Measurements from ENCODE around the gene UGT2B10. TPM values are rescaled to one million over a fixed set of nuclear protein-coding genes. Genes with fewer than 3 reads are reported as not detected.

UGT2B10 gene
- total RNA-seq, 4 donors from 2014 or later, result not detected

GRCh38 chr4:68850293-68850692 lies 34.5 kb downstream of the UGT2B10 start:
- Histone ChIP-seq H3K4me1 (no peaks in the 10 kb centered on the region), H3K27ac (no peak overlapping the region), H3K27me3 (no peaks in the 10 kb centered on the region), H3K9me3 (no peaks in the 10 kb centered on the region), H3K36me3 (no peaks in the 10 kb centered on the region), H3K4me3 (no peak overlapping the region)
- TF ChIP-seq POLR2A (IDR thresholded peaks at IDR 0.05) (no peak), POLR2AphosphoS5 (IDR thresholded peaks at IDR 0.05) (no peak), EP300 (IDR thresholded peaks at IDR 0.05) (no peak)
- TF ChIP-seq, protein P1, sequence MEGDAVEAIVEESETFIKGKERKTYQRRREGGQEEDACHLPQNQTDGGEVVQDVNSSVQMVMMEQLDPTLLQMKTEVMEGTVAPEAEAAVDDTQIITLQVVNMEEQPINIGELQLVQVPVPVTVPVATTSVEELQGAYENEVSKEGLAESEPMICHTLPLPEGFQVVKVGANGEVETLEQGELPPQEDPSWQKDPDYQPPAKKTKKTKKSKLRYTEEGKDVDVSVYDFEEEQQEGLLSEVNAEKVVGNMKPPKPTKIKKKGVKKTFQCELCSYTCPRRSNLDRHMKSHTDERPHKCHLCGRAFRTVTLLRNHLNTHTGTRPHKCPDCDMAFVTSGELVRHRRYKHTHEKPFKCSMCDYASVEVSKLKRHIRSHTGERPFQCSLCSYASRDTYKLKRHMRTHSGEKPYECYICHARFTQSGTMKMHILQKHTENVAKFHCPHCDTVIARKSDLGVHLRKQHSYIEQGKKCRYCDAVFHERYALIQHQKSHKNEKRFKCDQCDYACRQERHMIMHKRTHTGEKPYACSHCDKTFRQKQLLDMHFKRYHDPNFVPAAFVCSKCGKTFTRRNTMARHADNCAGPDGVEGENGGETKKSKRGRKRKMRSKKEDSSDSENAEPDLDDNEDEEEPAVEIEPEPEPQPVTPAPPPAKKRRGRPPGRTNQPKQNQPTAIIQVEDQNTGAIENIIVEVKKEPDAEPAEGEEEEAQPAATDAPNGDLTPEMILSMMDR (IDR thresholded peaks at IDR 0.05), result no peak
- no peak for DNase-seq (ENCODE audit: low spot score in 2 of 2)
- 54% methylated on average over 3 of the region's 3 CpGs for WGBS

GRCh38 chr4:68855771-68856170 lies 40.0 kb downstream of the UGT2B10 start:
- H3K9me3 ChIP-seq, result peaks cover 6% of the 10 kb centered on the region
- DNase-seq (ENCODE audit: low spot score in 2 of 2), result no peak
- WGBS, result 37% methylated on average over 2 of the region's 2 CpGs
- no peaks in the 10 kb centered on the region for H3K4me1 ChIP-seq
- no peak overlapping the region for H3K27ac ChIP-seq
- TF ChIP-seq, protein P1 (IDR thresholded peaks at IDR 0.05), result no peak
- TF ChIP-seq POLR2AphosphoS5 (IDR thresholded peaks at IDR 0.05), result no peak
- H3K4me3 ChIP-seq, result no peak overlapping the region
- no peaks in the 10 kb centered on the region for H3K27me3 ChIP-seq
- no peaks in the 10 kb centered on the region for H3K36me3 ChIP-seq

DNA sequence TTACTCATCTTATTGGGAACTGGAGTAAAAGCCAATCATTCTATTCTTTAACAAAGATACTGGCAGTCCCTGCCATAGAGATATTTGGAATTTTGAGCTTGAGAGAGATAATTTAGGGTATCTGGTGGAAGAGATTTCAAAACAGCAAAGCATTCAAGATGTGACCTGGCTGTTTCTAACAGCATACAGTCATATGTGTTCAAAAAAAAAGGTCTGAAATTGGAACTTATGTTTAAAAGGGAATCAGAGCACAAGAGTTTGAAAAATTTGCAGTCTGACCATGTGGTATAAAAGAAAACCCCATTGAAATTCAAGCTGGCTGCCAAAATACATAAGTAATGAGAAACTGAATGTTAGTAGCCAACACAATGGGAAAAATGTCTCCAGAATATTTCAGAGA lies 42.2 kb downstream of the UGT2B10 start:
- Histone ChIP-seq H3K36me3 (no peaks in the 10 kb centered on the region), H3K27me3 (no peaks in the 10 kb centered on the region), H3K27ac (no peak overlapping the region), H3K4me1 (no peaks in the 10 kb centered on the region), H3K9me3 (peaks cover 6% of the 10 kb centered on the region), H3K4me3 (no peak overlapping the region)
- DNase-seq (ENCODE audit: low spot score in 2 of 2), result no peak
- TF ChIP-seq, protein P1 (IDR thresholded peaks at IDR 0.05), result no peak
- TF ChIP-seq EP300 (IDR thresholded peaks at IDR 0.05) (no peak), POLR2AphosphoS5 (IDR thresholded peaks at IDR 0.05) (no peak), POLR2A (IDR thresholded peaks at IDR 0.05) (no peak)

GRCh38 chr4:68859655-68860054 lies 43.9 kb downstream of the UGT2B10 start:
- Histone ChIP-seq H3K9me3 (peaks cover 6% of the 10 kb centered on the region), H3K27me3 (no peaks in the 10 kb centered on the region), H3K4me1 (no peaks in the 10 kb centered on the region), H3K27ac (no peak overlapping the region), H3K36me3 (no peaks in the 10 kb centered on the region), H3K4me3 (no peak overlapping the region)
- no peak for DNase-seq (ENCODE audit: low spot score in 2 of 2)
- WGBS, result 71% methylated on average over 1 of the region's 1 CpG
- TF ChIP-seq POLR2AphosphoS5 (IDR thresholded peaks at IDR 0.05), result no peak
- TF ChIP-seq, protein P1 (IDR thresholded peaks at IDR 0.05), result no peak
- TF ChIP-seq POLR2A (IDR thresholded peaks at IDR 0.05), result no peak
- TF ChIP-seq EP300 (IDR thresholded peaks at IDR 0.05), result no peak

DNA sequence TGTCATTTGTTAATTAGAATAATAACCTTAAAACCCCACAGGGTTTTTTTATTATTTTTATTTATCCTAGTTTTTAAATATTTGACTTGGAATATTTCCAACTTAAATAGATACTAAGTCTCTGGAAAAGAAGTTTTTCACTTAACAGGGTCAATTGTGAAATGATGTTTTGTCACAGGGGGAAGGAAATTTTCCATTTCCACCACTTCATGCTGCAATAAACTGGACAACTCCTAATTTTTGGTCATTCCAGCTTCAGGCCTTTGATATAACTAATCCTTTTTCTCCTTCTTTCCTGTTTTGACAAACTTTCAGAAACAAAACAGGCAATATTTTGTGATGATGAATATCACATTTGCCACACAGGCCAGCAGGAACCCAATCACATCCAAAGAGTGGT lies 45.3 kb downstream of the UGT2B10 start:
- Histone ChIP-seq H3K4me1 (no peaks in the 10 kb centered on the region), H3K36me3 (no peaks in the 10 kb centered on the region), H3K27me3 (no peaks in the 10 kb centered on the region), H3K27ac (no peak overlapping the region), H3K4me3 (no peak overlapping the region), H3K9me3 (peaks cover 6% of the 10 kb centered on the region)
- TF ChIP-seq EP300 (IDR thresholded peaks at IDR 0.05) (no peak), POLR2AphosphoS5 (IDR thresholded peaks at IDR 0.05) (no peak), POLR2A (IDR thresholded peaks at IDR 0.05) (no peak)
- TF ChIP-seq, protein P1 (IDR thresholded peaks at IDR 0.05), result no peak
- no peak for DNase-seq (ENCODE audit: low spot score in 2 of 2)
